ENCODE data around the gene C10orf67.

Gene C10orf67

DNA sequence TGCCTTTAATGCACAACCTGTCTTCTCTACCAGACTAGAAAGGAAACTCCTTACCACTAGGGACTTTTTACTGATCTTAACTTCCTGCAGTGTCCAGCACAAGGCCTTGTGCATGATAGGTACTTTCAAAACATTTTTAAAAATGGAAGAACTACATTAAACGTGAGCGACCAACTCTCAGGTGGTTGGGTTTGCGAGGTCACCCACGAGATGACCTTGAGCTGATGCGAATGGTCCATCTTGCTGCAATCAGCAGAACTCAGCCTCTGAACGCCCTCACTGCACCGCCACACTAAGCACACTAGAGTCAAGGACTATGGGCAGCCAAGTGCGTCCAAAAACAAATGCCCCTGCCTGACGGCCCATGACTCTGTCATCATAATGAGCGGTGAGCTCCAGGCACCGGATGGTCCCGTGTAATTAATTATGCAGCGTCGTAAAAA lies 187.3 kb downstream of the C10orf67 start:
- DNase-seq: no peak

DNA sequence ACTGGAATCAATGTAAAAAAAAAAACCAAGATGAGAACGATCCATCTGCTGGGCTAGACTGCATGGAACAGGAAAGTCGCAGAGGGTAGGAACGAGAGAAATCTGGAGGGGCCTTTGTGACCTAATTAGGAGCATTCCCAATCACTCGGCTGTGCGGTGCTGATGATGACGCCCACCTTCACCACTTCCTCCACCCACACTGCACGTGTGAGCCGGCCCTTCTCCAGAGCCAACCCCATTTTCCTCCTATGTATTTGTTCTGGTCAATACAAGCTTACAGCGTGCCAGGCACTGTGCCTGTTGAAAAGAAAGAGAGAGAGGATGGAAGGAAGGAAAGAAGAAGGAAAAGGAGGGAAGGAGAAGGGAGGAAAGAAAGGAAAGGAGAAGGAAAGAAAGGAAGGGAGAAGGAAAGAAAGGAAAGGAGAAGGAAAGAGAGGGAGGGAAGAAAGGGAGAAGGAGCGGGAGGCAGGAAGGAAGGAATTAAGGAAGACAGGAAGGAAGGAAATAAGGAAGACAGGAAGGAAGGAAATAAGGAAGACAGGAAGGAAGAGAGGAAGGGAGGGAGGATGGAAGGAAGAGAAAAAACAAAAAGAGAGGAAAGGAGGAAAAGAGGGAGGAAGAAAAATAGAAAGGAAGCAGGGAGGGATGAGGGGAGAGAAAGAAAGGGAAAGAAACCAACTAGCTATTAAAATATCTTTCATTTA lies 188.0 kb downstream of the C10orf67 start:
- no peak for DNase-seq

DNA sequence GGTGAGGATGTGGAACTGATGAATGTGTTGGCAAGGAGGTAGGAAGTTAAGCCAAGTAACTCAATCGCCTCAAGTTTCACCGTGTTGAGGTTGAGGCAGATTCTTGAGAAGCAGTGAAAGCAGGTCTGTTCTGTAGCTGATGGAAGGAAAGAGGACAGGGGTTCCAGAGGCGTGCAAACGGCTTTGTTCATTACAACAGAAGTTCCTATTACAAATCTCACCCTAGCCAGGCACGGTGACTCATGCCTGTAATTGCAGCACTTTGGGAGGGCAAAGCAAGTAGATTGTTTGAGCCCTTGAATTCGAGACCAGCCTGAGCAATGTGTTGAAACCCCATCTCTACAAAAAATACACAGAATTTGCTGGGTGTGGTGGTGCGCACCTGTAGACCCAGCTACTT lies 189.4 kb downstream of the C10orf67 start:
- DNase-seq: no peak

All from NCI-H82 (cell line).